SK-N-SH treated with all-trans-retinoic acid at 6 μM for 48 hours (cell line): ENCODE data around the gene DMRTC2.

Experiments used
- CSDC2 ChIP-seq: fragments of 250-450 bp; sonication (Bioruptor Pico); IDR thresholded peaks from 2 replicates; pipeline ENCODE4 v1.5.0; 2020; ENCODE audit warnings: mild to moderate bottlenecking, moderate library complexity
- ZNF70 ChIP-seq: fragments of 450-650 bp; formaldehyde crosslinking; IDR thresholded peaks from 2 replicates; pipeline ENCODE4 v1.5.0; 2020; ENCODE audit warnings: mild to moderate bottlenecking, moderate library complexity
- ZNF8 ChIP-seq: fragments of 450-650 bp; formaldehyde crosslinking; IDR thresholded peaks from 2 replicates; pipeline ENCODE4 v1.5.0; 2020; ENCODE audit warnings: mild to moderate bottlenecking, moderate library complexity

DNA sequence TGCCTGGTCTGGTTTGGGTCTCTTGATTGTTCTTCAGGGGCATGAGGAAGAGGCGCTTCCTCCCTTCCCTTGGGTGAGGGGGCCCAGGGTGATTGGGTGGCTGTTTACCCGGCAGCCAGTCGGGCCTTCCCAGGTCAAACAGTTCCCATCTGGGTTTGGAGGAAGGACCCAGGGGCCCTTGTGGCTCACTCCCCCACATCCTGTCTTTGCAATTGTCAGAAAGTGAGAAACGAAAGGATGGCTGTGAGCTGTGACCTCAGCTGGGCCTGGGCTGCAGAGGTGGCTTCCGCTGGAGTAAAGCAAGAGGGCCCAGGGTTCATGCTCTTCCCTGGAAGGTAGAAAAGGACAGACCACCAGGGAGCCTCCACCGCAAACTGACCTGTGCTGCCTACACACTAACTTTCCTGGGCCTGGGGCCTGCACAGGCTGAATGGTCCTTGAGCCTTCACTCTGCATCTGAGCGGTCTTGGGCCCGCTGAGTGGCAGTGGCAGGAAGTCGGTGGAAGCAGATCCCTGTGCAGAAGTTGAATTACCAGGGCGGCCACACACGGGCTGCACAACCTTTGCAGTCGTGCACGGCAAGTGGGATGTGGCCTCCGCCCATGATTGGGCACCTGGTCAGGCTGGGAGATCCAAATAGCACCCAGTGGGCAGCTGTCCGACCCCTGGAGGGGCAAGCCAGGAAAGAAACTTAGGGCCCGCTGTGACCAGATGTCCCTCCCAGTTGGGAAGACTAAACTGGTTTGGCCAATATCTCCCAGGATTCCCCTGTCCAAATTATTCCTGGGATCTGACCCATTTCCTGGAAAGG, 26.9 kb downstream of the DMRTC2 start:
- no peak for TF ChIP-seq ZNF8 (CRISPR knock-in tag)
- TF ChIP-seq CSDC2 (CRISPR knock-in tag), result no peak
- TF ChIP-seq ZNF70 (CRISPR knock-in tag), result no peak
